NAMALWA (cell line): ENCODE measurements around the gene RAD18.

ENCODE experiments used
- DNase-seq: peaks from one replicate; pipeline ENCODE4 v3.0.0-alpha.2; 2015; ENCODE audit warnings: low spot score

The RAD18 gene

GRCh38 chr3:8835385-8835784, 127.9 kb downstream of the RAD18 start:
- no peak for DNase-seq

- DNase-seq, result no peak
Observed at GRCh38 chr3:8834974-8835373, 128.3 kb downstream of the RAD18 start.

GRCh38 chr3:8827641-8828040, 135.6 kb downstream of the RAD18 start:
- DNase-seq, result no peak
